ENCODE measurements around the gene GAL3ST1.

GAL3ST1 gene

GRCh38 chr22:30605449-30606110, 31.1 kb upstream of the GAL3ST1 start:
- no peaks in the 10 kb centered on the region for H4K20me1 ChIP-seq (ENCODE audit: insufficient read depth)

GRCh38 chr22:30604723-30605122, 30.3 kb upstream of the GAL3ST1 start:
- H3K27me3 ChIP-seq (ENCODE audit: insufficient read depth, low read depth), result no peaks in the 10 kb centered on the region
- peaks cover 59% of the 10 kb centered on the region for H3K4me1 ChIP-seq (ENCODE audit: low read depth, poor library complexity, severe bottlenecking)
- H3K4me3 ChIP-seq (IDR thresholded peaks at IDR 0.05; ENCODE audit: insufficient read depth, low read depth, low read length), result no peak overlapping the region
- no peaks in the 10 kb centered on the region for H3K36me3 ChIP-seq (ENCODE audit: insufficient read depth)
- TF ChIP-seq, protein P1, sequence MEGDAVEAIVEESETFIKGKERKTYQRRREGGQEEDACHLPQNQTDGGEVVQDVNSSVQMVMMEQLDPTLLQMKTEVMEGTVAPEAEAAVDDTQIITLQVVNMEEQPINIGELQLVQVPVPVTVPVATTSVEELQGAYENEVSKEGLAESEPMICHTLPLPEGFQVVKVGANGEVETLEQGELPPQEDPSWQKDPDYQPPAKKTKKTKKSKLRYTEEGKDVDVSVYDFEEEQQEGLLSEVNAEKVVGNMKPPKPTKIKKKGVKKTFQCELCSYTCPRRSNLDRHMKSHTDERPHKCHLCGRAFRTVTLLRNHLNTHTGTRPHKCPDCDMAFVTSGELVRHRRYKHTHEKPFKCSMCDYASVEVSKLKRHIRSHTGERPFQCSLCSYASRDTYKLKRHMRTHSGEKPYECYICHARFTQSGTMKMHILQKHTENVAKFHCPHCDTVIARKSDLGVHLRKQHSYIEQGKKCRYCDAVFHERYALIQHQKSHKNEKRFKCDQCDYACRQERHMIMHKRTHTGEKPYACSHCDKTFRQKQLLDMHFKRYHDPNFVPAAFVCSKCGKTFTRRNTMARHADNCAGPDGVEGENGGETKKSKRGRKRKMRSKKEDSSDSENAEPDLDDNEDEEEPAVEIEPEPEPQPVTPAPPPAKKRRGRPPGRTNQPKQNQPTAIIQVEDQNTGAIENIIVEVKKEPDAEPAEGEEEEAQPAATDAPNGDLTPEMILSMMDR (conservative IDR thresholded peaks at IDR 0.05; ENCODE audit: low read depth, low read length), result no peak
- H3K4me2 ChIP-seq, result peak overlapping the region; percentile 81
- no peaks in the 10 kb centered on the region for H4K20me1 ChIP-seq (ENCODE audit: insufficient read depth)
- peaks cover 5% of the 10 kb centered on the region; the same call in 1 of the 2 replicates for H3K79me2 ChIP-seq (ENCODE audit: insufficient read depth, low read depth)
- H3K9ac ChIP-seq, result no peak overlapping the region
- H2AFZ ChIP-seq (ENCODE audit: low read depth), result peak overlapping the region; percentile 31; the same call in 1 of the 2 replicates
- H3K27ac ChIP-seq, result 0 out of 2 replicates have a peak overlapping the region, but pooled peaks have one; percentile 83

More at GRCh38 chr22:30605449-30606110, 31.1 kb upstream of the GAL3ST1 start:
- Histone ChIP-seq H2AFZ (ENCODE audit: low read depth) (peak overlapping the region; percentile 31), H3K9ac (peak overlapping the region; percentile 54; the same call in 1 of the 2 replicates), H3K27me3 (ENCODE audit: insufficient read depth, low read depth) (no peaks in the 10 kb centered on the region), H3K79me2 (ENCODE audit: insufficient read depth, low read depth) (peaks cover 5% of the 10 kb centered on the region; the same call in 1 of the 2 replicates), H3K4me3 (IDR thresholded peaks at IDR 0.05; ENCODE audit: insufficient read depth, low read depth, low read length) (no peak overlapping the region), H3K4me1 (ENCODE audit: low read depth, poor library complexity, severe bottlenecking) (peaks cover 68% of the 10 kb centered on the region), H3K27ac (peak overlapping the region; percentile 83), H3K4me2 (peak overlapping the region; percentile 81), H3K36me3 (ENCODE audit: insufficient read depth) (no peaks in the 10 kb centered on the region)
- TF ChIP-seq, protein P1 (conservative IDR thresholded peaks at IDR 0.05; ENCODE audit: low read depth, low read length), result peak; percentile 90

- H3K27me3 ChIP-seq (ENCODE audit: insufficient read depth, low read depth), result no peaks in the 10 kb centered on the region
- TF ChIP-seq, protein P1 (conservative IDR thresholded peaks at IDR 0.05; ENCODE audit: low read depth, low read length), result no peak
- no peak overlapping the region for H3K9ac ChIP-seq
- H3K4me3 ChIP-seq (IDR thresholded peaks at IDR 0.05; ENCODE audit: insufficient read depth, low read depth, low read length), result no peak overlapping the region
- no peaks in the 10 kb centered on the region for H3K36me3 ChIP-seq (ENCODE audit: insufficient read depth)
- H4K20me1 ChIP-seq (ENCODE audit: insufficient read depth), result no peaks in the 10 kb centered on the region
- no peak overlapping the region for H3K4me2 ChIP-seq
- no peak overlapping the region for H2AFZ ChIP-seq (ENCODE audit: low read depth)
- H3K27ac ChIP-seq, result no peak overlapping the region
- H3K79me2 ChIP-seq (ENCODE audit: insufficient read depth, low read depth), result peaks cover 5% of the 10 kb centered on the region; the same call in 1 of the 2 replicates
- H3K4me1 ChIP-seq (ENCODE audit: low read depth, poor library complexity, severe bottlenecking), result peaks cover 50% of the 10 kb centered on the region
These were observed 29.3 kb upstream of the GAL3ST1 start for GRCh38 chr22:30603801-30604200.

DNA sequence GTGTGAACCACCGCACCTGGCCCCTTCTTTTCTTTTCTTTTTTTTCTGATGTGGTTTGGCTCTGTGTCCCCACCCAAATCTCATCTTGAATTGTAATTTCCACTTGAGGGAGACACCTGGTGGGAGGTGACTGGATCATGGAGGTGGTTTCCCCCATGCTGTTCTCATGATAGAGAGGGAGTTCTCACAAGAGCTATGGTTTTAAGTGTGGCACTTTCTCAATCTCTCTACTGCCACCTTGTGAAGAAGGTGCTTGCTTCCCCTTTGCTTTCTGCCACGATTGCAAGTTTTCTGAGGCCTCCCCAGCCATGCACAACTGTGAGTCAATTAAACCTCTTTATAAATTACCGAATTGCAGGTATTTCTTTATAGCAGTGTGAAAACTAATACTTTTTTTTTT, 27.6 kb upstream of the GAL3ST1 start:
- Histone ChIP-seq H3K4me1 (ENCODE audit: low read depth, poor library complexity, severe bottlenecking) (peaks cover 32% of the 10 kb centered on the region), H3K27ac (no peak overlapping the region), H3K36me3 (ENCODE audit: insufficient read depth) (no peaks in the 10 kb centered on the region), H3K79me2 (ENCODE audit: insufficient read depth, low read depth) (no peaks in the 10 kb centered on the region), H3K4me2 (no peak overlapping the region), H3K27me3 (ENCODE audit: insufficient read depth, low read depth) (no peaks in the 10 kb centered on the region), H2AFZ (ENCODE audit: low read depth) (no peak overlapping the region), H3K9ac (no peak overlapping the region), H3K4me3 (IDR thresholded peaks at IDR 0.05; ENCODE audit: insufficient read depth, low read depth, low read length) (no peak overlapping the region), H4K20me1 (ENCODE audit: insufficient read depth) (no peaks in the 10 kb centered on the region)
- TF ChIP-seq, protein P1 (conservative IDR thresholded peaks at IDR 0.05; ENCODE audit: low read depth, low read length), result peak; percentile 36
